GM12874 (cell line): ENCODE data around the gene SYT7.

Experiments used
- CTCF ChIP-seq: IDR thresholded peaks from 2 replicates; pipeline ENCODE4 v1.5.1; 2011; ENCODE audit warnings: low read depth, mild to moderate bottlenecking, control low read depth, low read length, moderate library complexity; ENCODE audit not compliant: insufficient read depth

SYT7 gene

GRCh38 chr11:61514050-61514917 lies 66.6 kb downstream of the SYT7 start:
- TF ChIP-seq CTCF: no peak

GRCh38 chr11:61513143-61513765 lies 67.6 kb downstream of the SYT7 start:
- TF ChIP-seq CTCF: no peak

- TF ChIP-seq CTCF: no peak
Measured at GRCh38 chr11:61512435-61512834, 68.4 kb downstream of the SYT7 start.

GRCh38 chr11:61511383-61511782 lies 69.5 kb downstream of the SYT7 start:
- TF ChIP-seq CTCF: no peak

- no peak for TF ChIP-seq CTCF
Measured at GRCh38 chr11:61510974-61511373, 69.9 kb downstream of the SYT7 start.

GRCh38 chr11:61510166-61510919 lies 70.5 kb downstream of the SYT7 start:
- no peak for TF ChIP-seq CTCF

GRCh38 chr11:61509043-61510029 lies 71.5 kb downstream of the SYT7 start:
- peak; percentile 62 for TF ChIP-seq CTCF
